HepG2 (cell line): ENCODE data around the gene RCE1. TPM values are rescaled to one million over a fixed set of nuclear protein-coding genes. Genes with fewer than 3 reads are reported as not detected.

Source experiments
- ATAC-seq: fragments of 200-7000 bp; cut with Tn5 transposase; 3 replicates; pipeline ENCODE4 v1.9.1; 2020; ENCODE audit warnings: mild to moderate bottlenecking, moderate library complexity
- BruUV-seq: library from RNA; stranded (reverse); fragments of 400-500 nt; replicated peaks from 2 replicates; lab custom pipeline; 2021; lab: Mats Ljungman, UMichigan
- CTCF ChIA-PET: fragments of 300-600 bp; formaldehyde crosslinking; extraction: SDS; loops from one replicate; lab custom pipeline; 2021; ENCODE audit warnings: low total read pairs, inconsistent platforms, low intra/inter-chr PET ratio; lab: Yijun Ruan, JAX
- POLR2A ChIA-PET: fragments of 350-600 bp; sonication (Branson Sonifier 250); formaldehyde crosslinking; loops from one replicate; lab custom pipeline; 2020; ENCODE audit warnings: antibody characterized with exemption, inconsistent platforms; lab: Yijun Ruan, JAX
- DNase-seq: peaks from one replicate; pipeline ENCODE4 v3.0.0-alpha.2; 2015; ENCODE audit warnings: low spot score
- FAIRE-seq: peaks from 3 replicates; lab custom pipeline; 2011; peaks lifted over from hg19 to GRCh38; lab: Jason Lieb, UNC
- H2AFZ ChIP-seq: one replicate; pipeline ENCODE4 v1.6.1; 2011; ENCODE audit warnings: low read length, inconsistent platforms
- H3K27ac ChIP-seq: fragments of 300-600 bp; 3 replicates; pipeline ENCODE4 v1.8.0; 2011; ENCODE audit warnings: mixed run types, mild to moderate bottlenecking, mixed read lengths, low read length, inconsistent platforms; ENCODE audit not compliant: insufficient read depth; ENCODE audit errors: extremely low read length
- H3K27me3 ChIP-seq, 2 experiments: fragments of 200-600 bp in 1 of 2; 2 replicates in 1 of 2; 3 replicates in 1 of 2; pipeline versions ENCODE4 v1.6.0 to v1.8.0; 2011; ENCODE audit warnings: low read length in 2 of 2, mild to moderate bottlenecking in 2 of 2, moderate library complexity in 2 of 2, inconsistent platforms in 1 of 2; ENCODE audit not compliant: insufficient read depth in 2 of 2, control insufficient read depth in 1 of 2
- H3K36me3 ChIP-seq, 2 experiments: fragments of 200-600 bp in 1 of 2; replicated peaks in 1 of 2; 2 replicates in 1 of 2; 3 replicates in 1 of 2; pipeline versions ENCODE4 v1.5.1 to v1.8.0; 2011; ENCODE audit warnings: low read length in 2 of 2, inconsistent platforms in 1 of 2; ENCODE audit not compliant: insufficient read depth in 2 of 2, control insufficient read depth in 1 of 2
- H3K4me1 ChIP-seq: 2 replicates; pipeline ENCODE4 v1.5.1; 2012; ENCODE audit warnings: low read length, inconsistent platforms; ENCODE audit not compliant: insufficient read depth
- H3K4me2 ChIP-seq: 2 replicates; pipeline ENCODE4 v1.6.0; 2011; ENCODE audit warnings: low read depth, low read length, inconsistent platforms
- H3K4me3 ChIP-seq, 3 experiments: fragments of 200-600 bp in 1 of 3; sonication (generic), shearing (Covaris generic) in 1 of 3; replicated peaks in 1 of 3; 2 replicates each; pipeline ENCODE4 v1.5.1; 2011 to 2016; ENCODE audit warnings: low read length in 3 of 3, inconsistent platforms in 2 of 3, low read depth in 2 of 3, mild to moderate bottlenecking in 2 of 3, control low read depth in 1 of 3, mixed read lengths in 1 of 3; ENCODE audit not compliant: insufficient read depth in 1 of 3
- H3K79me2 ChIP-seq: one replicate; pipeline ENCODE4 v1.6.1; 2011; ENCODE audit warnings: low read length, inconsistent platforms; ENCODE audit not compliant: insufficient read depth
- H3K9ac ChIP-seq: 2 replicates; pipeline ENCODE4 v1.6.0; 2011; ENCODE audit warnings: mild to moderate bottlenecking, low read depth, low read length, inconsistent platforms; ENCODE audit not compliant: insufficient read depth
- H3K9me3 ChIP-seq: 2 replicates; pipeline ENCODE4 v1.5.1; 2012; ENCODE audit warnings: mild to moderate bottlenecking, low read length
- H4K20me1 ChIP-seq: 2 replicates; pipeline ENCODE4 v1.6.0; 2011; ENCODE audit warnings: inconsistent platforms, mild to moderate bottlenecking, low read length, moderate library complexity; ENCODE audit not compliant: insufficient read depth
- ARNT ChIP-seq: fragments of 450-650 bp; IDR thresholded peaks from 2 replicates; pipeline ENCODE4 v1.6.1; 2017
- DMTF1 ChIP-seq: sonication (generic); formaldehyde crosslinking; IDR thresholded peaks from 2 replicates; pipeline ENCODE4 v1.4.0; 2020; ENCODE audit warnings: mild to moderate bottlenecking, missing genetic modification reagents
- HNF4A ChIP-seq: sonication (generic); formaldehyde crosslinking; IDR thresholded peaks from 2 replicates; pipeline ENCODE4 v1.4.0; 2020; ENCODE audit warnings: missing genetic modification reagents
- MED13 ChIP-seq: sonication (generic); formaldehyde crosslinking; IDR thresholded peaks from 2 replicates; pipeline ENCODE4 v1.5.0; 2020; ENCODE audit warnings: missing genetic modification reagents
- NCOA2 ChIP-seq: sonication (generic); formaldehyde crosslinking; IDR thresholded peaks from 2 replicates; pipeline ENCODE4 v1.8.0; 2022; ENCODE audit warnings: inconsistent platforms
- PPARG ChIP-seq: conservative IDR thresholded peaks from 2 replicates; pipeline ENCODE4 v1.6.1; 2016; ENCODE audit warnings: missing biosample characterization, missing genetic modification reagents
- SKI ChIP-seq: fragments of 450-650 bp; IDR thresholded peaks from one replicate; pipeline ENCODE4 v1.6.1; 2018; ENCODE audit warnings: mild to moderate bottlenecking; ENCODE audit not compliant: partially characterized antibody
- STAT5B ChIP-seq: sonication (generic); formaldehyde crosslinking; IDR thresholded peaks from 2 replicates; pipeline ENCODE4 v1.4.0; 2020; ENCODE audit warnings: missing genetic modification reagents
- ZNF180 ChIP-seq: sonication (generic); formaldehyde crosslinking; IDR thresholded peaks from 2 replicates; pipeline ENCODE4 v1.4.0; 2020; ENCODE audit warnings: low read depth, missing genetic modification reagents, borderline replicate concordance
- ZNF646 ChIP-seq: sonication (generic); formaldehyde crosslinking; IDR thresholded peaks from 2 replicates; pipeline ENCODE4 v1.9.0; 2021; ENCODE audit warnings: mild to moderate bottlenecking, missing genetic modification reagents
- WGBS: methylation state at CpG from one replicate; pipeline ENCODE4 v1.1.6; 2017; ENCODE audit warnings: low lambda C conversion rate; 5-methylcytosine and 5-hydroxymethylcytosine counted together
- in situ Hi-C: cut with HindIII; loops from 2 replicates; pipeline ENCODE4 v1.10.0; 2017; ENCODE audit warnings: low pct_unique_long_range_greater_than_20kb; ENCODE audit not compliant: extremely low pct_ligation_motif_present
- intact Hi-C: fragments of 100-400 bp; cut with micrococcal nuclease; formaldehyde crosslinking; loops from one replicate; pipeline ENCODE4 v1.10.0; 2022; ENCODE audit not compliant: unreplicated experiment
- polyA plus RNA-seq, 8 experiments: library from polyadenylated mRNA; depleted of rRNA in 3 of 8; stranded (reverse) in 7 of 8; unstranded in 1 of 8; fragments of >200 nt; fragmentation: Illumina TruSeq in 4 of 8; extraction: Trizol in 4 of 8; gene quantifications; 2 replicates each; pipeline versions ENCODE4 v1.2.1 to v1.2.3, GENCODE V29; 2011 to 2016; ENCODE audit warnings: low read depth in 4 of 8, missing spikeins in 1 of 8, mixed read lengths in 1 of 8; ENCODE audit not compliant: insufficient read depth in 1 of 8
- total RNA-seq, 5 experiments: library from RNA; depleted of rRNA; stranded (reverse); fragments of >200 nt; fragmentation: Illumina TruSeq; extraction: Trizol; gene quantifications; 2 replicates each; pipeline ENCODE4 v1.2.3, GENCODE V29; 2016; ENCODE audit warnings: low read depth in 1 of 5
- TF ChIP-seq, protein P1 (sequence below): sonication (generic); formaldehyde crosslinking; IDR thresholded peaks from 2 replicates; pipeline ENCODE4 v1.9.0; 2021; ENCODE audit warnings: missing genetic modification reagents, mild to moderate bottlenecking, borderline replicate concordance
- TF ChIP-seq, protein P2 (sequence below): IDR thresholded peaks from 2 replicates; pipeline ENCODE4 v1.6.1; 2018; ENCODE audit warnings: missing genetic modification reagents

RCE1 gene
- total and polyA plus RNA-seq, 2 of the 13 experiments (the other 11 are each of a cell fraction or from before 2014, with no cell fraction given): 22.2 to 22.4 TPM

- Histone ChIP-seq H3K4me1 (peaks cover 9% of the 10 kb centered on the region), H3K4me3 (no peak overlapping the region), H3K27me3 (no peaks in the 10 kb centered on the region), H3K36me3 (peaks cover 32 to 66% of the 10 kb centered on the region in 2 experiments; a peak in 4 of 5 replicates), H3K27ac (no peak overlapping the region), H4K20me1 (peaks cover 5% of the 10 kb centered on the region), H3K79me2 (no peaks in the 10 kb centered on the region), H3K9me3 (no peaks in the 10 kb centered on the region), H3K4me2 (no peak overlapping the region), H3K9ac (no peak overlapping the region), H2AFZ (no peak overlapping the region)
- ChIA-PET POLR2A (no interaction called here), CTCF (no interaction called here)
- no TSS peak for BruUV-seq
- FAIRE-seq (no peak), DNase-seq (no peak), ATAC-seq (no peak)
- intact Hi-C loops: no loop called here
- in situ Hi-C loops: no loop called here
- 95% methylated on average over 3 of the region's 7 CpGs for WGBS
- TF ChIP-seq MED13 (CRISPR knock-in tag) (no peak), ZNF646 (CRISPR knock-in tag) (no peak), STAT5B (CRISPR knock-in tag) (no peak), ARNT (no peak), NCOA2 (CRISPR knock-in tag) (no peak), PPARG (no peak), SKI (no peak), HNF4A (CRISPR knock-in tag) (no peak), ZNF180 (CRISPR knock-in tag) (no peak), DMTF1 (CRISPR knock-in tag) (no peak)
- TF ChIP-seq, protein P1, sequence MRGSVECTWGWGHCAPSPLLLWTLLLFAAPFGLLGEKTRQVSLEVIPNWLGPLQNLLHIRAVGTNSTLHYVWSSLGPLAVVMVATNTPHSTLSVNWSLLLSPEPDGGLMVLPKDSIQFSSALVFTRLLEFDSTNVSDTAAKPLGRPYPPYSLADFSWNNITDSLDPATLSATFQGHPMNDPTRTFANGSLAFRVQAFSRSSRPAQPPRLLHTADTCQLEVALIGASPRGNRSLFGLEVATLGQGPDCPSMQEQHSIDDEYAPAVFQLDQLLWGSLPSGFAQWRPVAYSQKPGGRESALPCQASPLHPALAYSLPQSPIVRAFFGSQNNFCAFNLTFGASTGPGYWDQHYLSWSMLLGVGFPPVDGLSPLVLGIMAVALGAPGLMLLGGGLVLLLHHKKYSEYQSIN (CRISPR knock-in tag): no peak
- TF ChIP-seq, protein P2, sequence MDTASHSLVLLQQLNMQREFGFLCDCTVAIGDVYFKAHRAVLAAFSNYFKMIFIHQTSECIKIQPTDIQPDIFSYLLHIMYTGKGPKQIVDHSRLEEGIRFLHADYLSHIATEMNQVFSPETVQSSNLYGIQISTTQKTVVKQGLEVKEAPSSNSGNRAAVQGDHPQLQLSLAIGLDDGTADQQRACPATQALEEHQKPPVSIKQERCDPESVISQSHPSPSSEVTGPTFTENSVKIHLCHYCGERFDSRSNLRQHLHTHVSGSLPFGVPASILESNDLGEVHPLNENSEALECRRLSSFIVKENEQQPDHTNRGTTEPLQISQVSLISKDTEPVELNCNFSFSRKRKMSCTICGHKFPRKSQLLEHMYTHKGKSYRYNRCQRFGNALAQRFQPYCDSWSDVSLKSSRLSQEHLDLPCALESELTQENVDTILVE (CRISPR knock-in tag): no peak
These were observed 23.3 kb downstream of the RCE1 start for GRCh38 chr11:66866511-66866986.
